Measurements from ENCODE around the gene NPM3.

The NPM3 gene

DNA sequence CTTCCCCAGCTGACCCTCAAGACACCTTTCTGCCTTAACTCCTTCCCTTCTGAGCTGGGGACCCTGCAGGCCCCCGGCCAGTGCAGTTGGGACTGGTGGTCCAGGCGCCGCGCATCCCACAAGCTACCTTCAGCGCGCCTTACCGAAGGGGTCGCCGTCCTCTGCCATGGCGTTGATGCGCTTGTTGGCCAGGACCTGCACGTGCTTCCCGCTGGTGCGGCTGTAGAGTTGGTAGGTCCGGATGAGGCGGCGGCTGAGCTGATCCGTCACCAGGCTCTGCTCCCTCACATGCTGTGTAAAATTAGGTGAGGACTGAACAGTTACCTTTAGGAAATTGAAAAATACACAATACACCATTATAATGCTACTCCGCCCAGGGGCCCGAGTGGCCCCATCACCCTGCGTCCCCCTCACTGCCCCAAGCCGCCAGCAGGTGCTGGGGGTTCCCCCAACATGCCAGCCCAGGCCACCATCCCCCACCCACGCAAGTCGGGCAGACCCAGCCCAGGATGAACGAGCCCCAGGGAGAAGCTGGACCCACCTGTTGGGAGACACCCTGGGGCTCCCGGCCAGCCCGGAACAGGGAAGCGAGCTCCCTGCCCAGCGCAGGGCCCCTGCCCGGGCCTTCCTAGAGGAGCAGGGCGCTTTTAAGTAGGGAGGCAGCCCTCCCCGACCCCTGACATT, 8.5 kb downstream of the NPM3 start:
- FAIRE-seq (no peak), DNase-seq (ENCODE audit: insufficient read length, low spot score) (no peak)
- TF ChIP-seq POLR2A (IDR thresholded peaks at IDR 0.05; ENCODE audit: low read depth, low read length): no peak

GRCh38 chr10:101773923-101774588, 9.2 kb downstream of the NPM3 start:
- FAIRE-seq (no peak), DNase-seq (ENCODE audit: insufficient read length, low spot score) (no peak)
- no peak for TF ChIP-seq POLR2A (IDR thresholded peaks at IDR 0.05; ENCODE audit: low read depth, low read length)

- TF ChIP-seq POLR2A (IDR thresholded peaks at IDR 0.05; ENCODE audit: low read depth, low read length): no peak
- no peak for DNase-seq (ENCODE audit: insufficient read length, low spot score)
- FAIRE-seq: no peak
These were observed 10.1 kb downstream of the NPM3 start for GRCh38 chr10:101772895-101773761.

- no peak for DNase-seq (ENCODE audit: insufficient read length, low spot score)
- TF ChIP-seq POLR2A (IDR thresholded peaks at IDR 0.05; ENCODE audit: low read depth, low read length): no peak
- no peak for FAIRE-seq
These were observed 11.0 kb downstream of the NPM3 start for GRCh38 chr10:101772017-101772894.

DNA sequence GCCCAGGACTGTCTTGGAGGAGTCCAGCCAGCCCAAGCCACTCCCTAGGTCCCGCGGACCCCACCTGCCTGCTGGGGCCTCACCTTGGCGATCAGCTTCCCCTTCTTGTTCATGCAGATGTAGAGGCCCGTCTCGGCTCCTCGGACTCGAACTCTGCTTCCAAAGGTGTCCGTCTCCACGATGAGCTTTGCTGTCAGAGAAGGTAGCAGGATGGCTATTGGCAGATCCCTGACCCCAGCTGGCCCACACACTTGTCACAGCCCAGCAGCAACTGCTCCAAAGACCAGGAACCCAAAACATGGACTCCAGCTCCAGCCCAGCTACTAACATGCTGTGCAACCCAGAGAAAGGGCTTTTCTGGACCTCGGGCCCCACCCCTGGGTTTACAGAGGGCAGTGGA, 11.9 kb downstream of the NPM3 start:
- FAIRE-seq (no peak), DNase-seq (ENCODE audit: insufficient read length, low spot score) (no peak)
- no peak for TF ChIP-seq POLR2A (IDR thresholded peaks at IDR 0.05; ENCODE audit: low read depth, low read length)

- no peak for TF ChIP-seq POLR2A (IDR thresholded peaks at IDR 0.05; ENCODE audit: low read depth, low read length)
- DNase-seq (ENCODE audit: insufficient read length, low spot score) (no peak), FAIRE-seq (no peak)
These were observed 12.7 kb downstream of the NPM3 start for GRCh38 chr10:101770331-101771215.

DNA sequence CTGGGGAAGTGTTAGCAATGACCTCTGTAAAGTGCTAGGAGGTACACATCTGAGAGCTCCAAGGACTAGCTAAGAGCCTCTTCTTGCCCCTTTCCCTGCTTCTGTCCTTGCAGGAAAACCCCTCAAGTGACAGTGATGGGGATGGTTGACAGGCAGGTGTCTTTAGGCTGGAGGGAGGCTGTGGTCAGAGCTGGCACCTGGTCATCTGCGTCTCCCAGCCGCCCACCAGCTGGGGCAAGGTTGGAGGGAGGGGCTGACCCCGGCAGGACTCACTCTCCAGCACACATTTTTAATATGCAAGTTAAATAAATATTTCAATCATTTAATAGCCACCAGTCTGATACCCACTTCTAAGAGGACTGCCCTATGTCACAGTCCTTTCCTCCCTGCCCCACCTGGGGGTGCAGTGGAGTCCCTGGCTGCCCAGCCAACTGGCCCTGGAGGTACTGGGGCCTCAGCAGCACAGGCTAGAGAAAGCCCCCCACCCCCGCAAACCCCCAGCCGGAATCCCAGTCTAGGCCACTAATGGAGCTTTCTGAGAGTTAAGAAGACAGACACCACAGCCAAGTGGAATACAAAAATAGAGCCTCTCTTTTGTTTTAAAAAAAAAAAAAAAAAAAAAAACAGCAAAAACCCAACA, 13.6 kb downstream of the NPM3 start:
- TF ChIP-seq POLR2A (IDR thresholded peaks at IDR 0.05; ENCODE audit: low read depth, low read length): no peak
- FAIRE-seq (no peak), DNase-seq (ENCODE audit: insufficient read length, low spot score) (no peak)

GRCh38 chr10:101768791-101769170, 14.5 kb downstream of the NPM3 start:
- no peak for TF ChIP-seq POLR2A (IDR thresholded peaks at IDR 0.05; ENCODE audit: low read depth, low read length)
- no peak for DNase-seq (ENCODE audit: insufficient read length, low spot score)
- no peak for FAIRE-seq

DNA sequence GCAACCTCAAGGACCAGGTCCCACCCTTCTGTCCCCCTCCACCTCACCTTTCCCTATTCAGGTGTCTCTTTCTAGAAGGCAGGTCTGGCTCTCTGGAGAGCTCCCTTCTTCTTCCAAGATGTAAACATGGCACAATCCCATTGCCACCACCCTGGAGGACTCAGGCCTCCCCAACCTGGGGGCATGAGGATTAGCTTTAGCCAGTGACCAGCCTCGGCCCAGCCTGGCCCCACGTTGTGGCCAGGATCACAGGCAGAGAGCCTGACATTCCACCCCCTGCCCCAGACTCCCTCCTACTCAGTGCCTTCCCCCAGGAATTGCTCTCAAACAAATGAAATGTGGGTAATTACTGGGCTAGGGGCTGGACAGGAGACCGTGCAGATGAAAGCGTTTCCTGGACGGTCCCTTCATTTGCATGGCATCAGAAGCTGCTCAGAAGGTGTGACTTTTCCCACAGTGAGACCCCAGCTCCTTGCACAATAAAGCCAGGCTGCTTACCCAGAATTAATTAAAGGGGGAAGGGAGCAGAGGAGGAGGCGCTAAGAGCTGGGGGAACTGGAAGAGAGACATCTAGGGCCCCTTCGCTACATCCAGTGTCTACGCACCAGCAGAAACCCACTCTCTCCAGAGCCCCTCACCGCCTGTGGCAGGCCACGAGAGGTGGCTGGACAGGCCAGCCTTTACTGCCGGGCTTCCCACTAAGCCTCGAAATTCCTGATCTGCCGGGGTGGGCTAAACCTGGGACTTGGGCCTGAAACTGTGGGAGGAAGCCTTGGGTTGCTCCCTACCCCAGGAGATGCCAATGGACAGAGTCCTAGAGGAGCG, 15.1 kb downstream of the NPM3 start:
- TF ChIP-seq POLR2A (IDR thresholded peaks at IDR 0.05; ENCODE audit: low read depth, low read length): no peak
- FAIRE-seq: no peak
- no peak for DNase-seq (ENCODE audit: insufficient read length, low spot score)

DNA sequence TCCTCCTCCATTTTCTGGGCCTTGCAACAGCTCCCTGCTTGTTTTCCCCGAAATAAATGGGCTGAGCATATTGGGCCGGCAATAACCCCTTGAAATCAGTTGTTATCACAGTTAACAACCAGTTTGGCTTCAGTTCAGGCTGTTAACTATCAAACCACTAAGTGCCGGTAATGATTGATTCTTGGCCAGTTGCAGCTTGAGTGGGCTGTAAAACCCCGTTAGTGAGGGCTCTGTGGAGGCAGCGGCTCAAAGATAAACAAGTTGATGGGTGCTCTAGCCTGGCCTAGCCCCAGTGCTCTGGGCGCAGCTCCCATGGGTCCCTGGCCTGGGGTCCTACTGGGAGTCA, 15.7 kb downstream of the NPM3 start:
- TF ChIP-seq POLR2A (IDR thresholded peaks at IDR 0.05; ENCODE audit: low read depth, low read length): no peak
- FAIRE-seq: no peak
- no peak for DNase-seq (ENCODE audit: insufficient read length, low spot score)

- no peak for TF ChIP-seq POLR2A (IDR thresholded peaks at IDR 0.05; ENCODE audit: low read depth, low read length)
- no peak for FAIRE-seq
- no peak for DNase-seq (ENCODE audit: insufficient read length, low spot score)
These were observed 16.3 kb downstream of the NPM3 start for GRCh38 chr10:101766753-101767599.
